PC-9 (cell line): ENCODE data around the gene RPAP2. TPM values are rescaled to one million over a fixed set of nuclear protein-coding genes. Genes with fewer than 3 reads are reported as not detected.

ENCODE experiments used
- BruUV-seq: library from RNA; stranded (reverse); fragments of 400-500 nt; replicated peaks from 2 replicates; lab custom pipeline; 2021; lab: Mats Ljungman, UMichigan
- CTCF ChIA-PET: fragments of 300-600 bp; sonication (Branson Sonifier 250); formaldehyde crosslinking; loops from one replicate; lab custom pipeline; 2022; ENCODE audit warnings: antibody characterized with exemption; lab: Charles Lee
- POLR2A ChIA-PET: fragments of 300-600 bp; sonication (Branson Sonifier 250); formaldehyde crosslinking; loops from one replicate; lab custom pipeline; 2022; ENCODE audit warnings: antibody characterized with exemption; ENCODE audit not compliant: unreplicated experiment; lab: Charles Lee
- DNase-seq, 2 experiments: peaks; one replicate each; pipeline versions ENCODE4 v3.0.0 to v3.0.0-alpha.2; 2015 to 2022; ENCODE audit warnings: mixed read lengths in 1 of 2
- H2AFZ ChIP-seq: fragments of 200-600 bp; sonication (generic); 2 replicates; pipeline ENCODE4 v1.8.1; 2017; ENCODE audit warnings: antibody characterized with exemption
- H3F3A ChIP-seq: fragments of 200-600 bp; sonication (generic); 2 replicates; pipeline ENCODE4 v1.8.1; 2017; ENCODE audit warnings: antibody characterized with exemption, mild to moderate bottlenecking, low read depth; ENCODE audit not compliant: insufficient read depth
- H3K27ac ChIP-seq: fragments of 200-600 bp; sonication (generic); 2 replicates; pipeline ENCODE4 v1.6.1; 2016; ENCODE audit warnings: mixed run types
- H3K27me3 ChIP-seq: fragments of 200-600 bp; sonication (generic); 2 replicates; pipeline ENCODE4 v1.6.1; 2016; ENCODE audit warnings: low read depth, mixed run types; ENCODE audit not compliant: insufficient read depth
- H3K36me3 ChIP-seq: fragments of 200-600 bp; sonication (generic); 2 replicates; pipeline ENCODE4 v1.6.1; 2016; ENCODE audit warnings: low read depth, mixed run types
- H3K4me1 ChIP-seq: fragments of 200-600 bp; sonication (generic); replicated peaks from 2 replicates; pipeline ENCODE4 v1.6.1; 2016; ENCODE audit warnings: mixed run types; ENCODE audit not compliant: insufficient read depth
- H3K4me2 ChIP-seq: fragments of 200-600 bp; sonication (generic); 2 replicates; pipeline ENCODE4 v1.6.1; 2017; ENCODE audit warnings: mixed run types
- H3K4me3 ChIP-seq: fragments of 200-600 bp; sonication (generic); 2 replicates; pipeline ENCODE4 v1.6.1; 2016; ENCODE audit warnings: mixed run types
- H3K79me2 ChIP-seq: fragments of 200-600 bp; sonication (generic); 2 replicates; pipeline ENCODE4 v1.6.1; 2017; ENCODE audit warnings: low read depth, mixed run types
- H3K9me2 ChIP-seq: fragments of 200-600 bp; sonication (generic); 2 replicates; pipeline ENCODE4 v1.8.1; 2017; ENCODE audit warnings: mild to moderate bottlenecking; ENCODE audit not compliant: insufficient read depth
- H3K9me3 ChIP-seq: fragments of 200-600 bp; sonication (generic); 2 replicates; pipeline ENCODE4 v1.8.1; 2016; ENCODE audit warnings: low read depth; ENCODE audit not compliant: insufficient read depth
- H4K20me1 ChIP-seq: fragments of 200-600 bp; sonication (generic); 2 replicates; pipeline ENCODE4 v1.8.1; 2017; ENCODE audit not compliant: insufficient read depth
- CTCF ChIP-seq: fragments of 200-600 bp; sonication (generic); conservative IDR thresholded peaks from 2 replicates; pipeline ENCODE4 v1.6.1; 2017; ENCODE audit warnings: mixed run types, antibody characterized with exemption, mild to moderate bottlenecking, moderate library complexity
- EZH2 ChIP-seq: fragments of 200-600 bp; sonication (generic); IDR thresholded peaks from 2 replicates; pipeline ENCODE4 v1.8.0; 2017; ENCODE audit warnings: antibody characterized with exemption, low read depth
- intact Hi-C: fragments of 100-400 bp; cut with micrococcal nuclease; formaldehyde crosslinking; loops from one replicate; pipeline ENCODE4 v1.10.0; 2022; ENCODE audit not compliant: unreplicated experiment
- total RNA-seq: library from RNA; stranded (reverse); gene quantifications from 2 replicates; pipeline ENCODE4 v1.2.3, GENCODE V29; 2021

RPAP2 gene
- total RNA-seq, 1 experiment from 2014 or later, result 20.3 TPM

GRCh38 chr1:92411511-92411910 lies 112.7 kb downstream of the RPAP2 start:
- DNase-seq, result no peak
- TF ChIP-seq CTCF, result no peak
- no peak for TF ChIP-seq EZH2
- BruUV-seq, result no TSS peak
- Histone ChIP-seq H2AFZ (no peak overlapping the region), H3K4me2 (no peak overlapping the region), H3K4me1 (0 out of 2 replicates have a peak, but pooled peaks cover 9% of the 10 kb centered on the region), H3K79me2 (no peaks in the 10 kb centered on the region), H3K27ac (no peak overlapping the region), H3K9me3 (no peaks in the 10 kb centered on the region), H3K27me3 (no peaks in the 10 kb centered on the region), H3F3A (no peaks in the 10 kb centered on the region), H3K9me2 (no peaks in the 10 kb centered on the region), H3K4me3 (no peak overlapping the region), H4K20me1 (no peaks in the 10 kb centered on the region), H3K36me3 (no peaks in the 10 kb centered on the region)
- POLR2A ChIA-PET, result no interaction called here
- intact Hi-C loops, result no loop called here
- CTCF ChIA-PET, result no interaction called here

GRCh38 chr1:92419642-92420041 lies 120.8 kb downstream of the RPAP2 start:
- H3K4me1 ChIP-seq, result no peaks in the 10 kb centered on the region
- no peaks in the 10 kb centered on the region for H3F3A ChIP-seq
- H3K9me3 ChIP-seq, result no peaks in the 10 kb centered on the region
- no peak for DNase-seq
- intact Hi-C loops, result no loop called here
- no peaks in the 10 kb centered on the region for H3K27me3 ChIP-seq
- H4K20me1 ChIP-seq, result no peaks in the 10 kb centered on the region
- no peak for TF ChIP-seq EZH2
- TF ChIP-seq CTCF, result no peak
- H3K36me3 ChIP-seq, result no peaks in the 10 kb centered on the region
- H2AFZ ChIP-seq, result no peak overlapping the region
- H3K79me2 ChIP-seq, result no peaks in the 10 kb centered on the region
- no peak overlapping the region for H3K4me3 ChIP-seq
- no peaks in the 10 kb centered on the region for H3K9me2 ChIP-seq
- no peak overlapping the region for H3K27ac ChIP-seq
- CTCF ChIA-PET, result no interaction called here
- no TSS peak for BruUV-seq
- POLR2A ChIA-PET, result no interaction called here
- H3K4me2 ChIP-seq, result no peak overlapping the region

- intact Hi-C loops, result no loop called here
- H2AFZ ChIP-seq, result no peak overlapping the region
- peak in 1 of 2 experiments; percentile 28 for DNase-seq
These were observed 125.5 kb downstream of the RPAP2 start for GRCh38 chr1:92424381-92424780.

More at GRCh38 chr1:92424381-92424780, 125.5 kb downstream of the RPAP2 start:
- H3F3A ChIP-seq, result no peaks in the 10 kb centered on the region
- H4K20me1 ChIP-seq, result no peaks in the 10 kb centered on the region
- no peaks in the 10 kb centered on the region for H3K9me3 ChIP-seq
- H3K4me1 ChIP-seq, result no peaks in the 10 kb centered on the region
- no TSS peak for BruUV-seq
- TF ChIP-seq CTCF (no peak), EZH2 (no peak)
- H3K79me2 ChIP-seq, result no peaks in the 10 kb centered on the region
- H3K36me3 ChIP-seq, result no peaks in the 10 kb centered on the region
- no peaks in the 10 kb centered on the region for H3K27me3 ChIP-seq
- H3K27ac ChIP-seq, result no peak overlapping the region
- no peak overlapping the region for H3K4me2 ChIP-seq
- ChIA-PET CTCF (interaction anchor here (0.6 kb wide), 1 partner anchor 9 kb away, joined by 3 read pairs; no protein-coding TSS in a partner anchor), POLR2A (no interaction called here)
- no peaks in the 10 kb centered on the region for H3K9me2 ChIP-seq
- H3K4me3 ChIP-seq, result no peak overlapping the region
